Endothelial cell of umbilical vein (primary cell): Measurements from ENCODE around the gene ATXN10. TPM values are rescaled to one million over a fixed set of nuclear protein-coding genes. Genes with fewer than 3 reads are reported as not detected.

ENCODE experiments used
- BruUV-seq: library from RNA; stranded (reverse); fragments of 400-500 nt; replicated peaks from 2 replicates; lab custom pipeline; 2021; lab: Mats Ljungman, UMichigan
- CTCF ChIA-PET: fragments of 300-600, 350-600 bp; sonication (Branson Sonifier 250); formaldehyde crosslinking; loops from one replicate; lab custom pipeline; 2021; ENCODE audit warnings: antibody characterized with exemption, inconsistent platforms; lab: Charles Lee
- POLR2A ChIA-PET: fragments of 300-600, 350-600 bp; sonication (Branson Sonifier 250); formaldehyde crosslinking; loops from one replicate; lab custom pipeline; 2021; ENCODE audit warnings: antibody characterized with exemption, inconsistent platforms; lab: Charles Lee
- DNase-seq: peaks from one replicate; pipeline ENCODE4 v3.0.0-alpha.2; 2011; ENCODE audit warnings: low read depth, low spot score
- FAIRE-seq: peaks from 2 replicates; lab custom pipeline; 2011; peaks lifted over from hg19 to GRCh38; lab: Jason Lieb, UNC
- H2AFZ ChIP-seq: 2 replicates; pipeline ENCODE4 v1.6.0; 2012; ENCODE audit warnings: low read depth, low read length, control low read depth, inconsistent platforms
- H3K27ac ChIP-seq: 2 replicates; pipeline ENCODE4 v1.5.1; 2011; ENCODE audit warnings: low read depth, mild to moderate bottlenecking, control low read depth, low read length, moderate library complexity; ENCODE audit not compliant: insufficient read depth
- H3K27me3 ChIP-seq, 2 experiments: 2 replicates each; pipeline versions ENCODE4 v1.6.0 to v1.6.1; 2011; ENCODE audit warnings: low read length in 2 of 2, mixed read lengths in 1 of 2; ENCODE audit not compliant: control insufficient read depth in 2 of 2, insufficient read depth in 2 of 2
- H3K36me3 ChIP-seq, 2 experiments: 2 replicates in 1 of 2; 3 replicates in 1 of 2; pipeline ENCODE4 v1.5.1; 2011; ENCODE audit warnings: low read length in 2 of 2, mild to moderate bottlenecking in 1 of 2, moderate library complexity in 1 of 2; ENCODE audit not compliant: control insufficient read depth in 2 of 2, insufficient read depth in 2 of 2; ENCODE audit errors: extremely low read depth in 1 of 2
- H3K4me1 ChIP-seq: 3 replicates; pipeline ENCODE4 v1.5.1; 2011; ENCODE audit warnings: mild to moderate bottlenecking, low read length; ENCODE audit not compliant: control insufficient read depth, insufficient read depth; ENCODE audit errors: extremely low read depth
- H3K4me2 ChIP-seq: 2 replicates; pipeline ENCODE4 v1.6.1; 2011; ENCODE audit warnings: low read length, control low read depth, mixed read lengths; ENCODE audit not compliant: insufficient read depth
- H3K4me3 ChIP-seq, 3 experiments: fragments of 200-600 bp in 1 of 3; sonication (generic), shearing (Covaris generic) in 1 of 3; replicated peaks in 1 of 3; 2 replicates each; pipeline ENCODE4 v1.5.1; 2011 to 2016; ENCODE audit warnings: control low read depth in 3 of 3, low read length in 3 of 3, mild to moderate bottlenecking in 2 of 3, inconsistent platforms in 1 of 3, low read depth in 1 of 3, moderate library complexity in 1 of 3; ENCODE audit not compliant: insufficient read depth in 1 of 3
- H3K79me2 ChIP-seq: 2 replicates; pipeline ENCODE4 v1.6.0; 2012; ENCODE audit warnings: low read length, inconsistent platforms; ENCODE audit not compliant: control insufficient read depth, insufficient read depth
- H3K9ac ChIP-seq: replicated peaks from 2 replicates; pipeline ENCODE3; 2011; ENCODE audit warnings: low read length, control low read depth; ENCODE audit not compliant: insufficient read depth; ENCODE audit errors: extremely low read depth
- H3K9me1 ChIP-seq: replicated peaks from 3 replicates; pipeline ENCODE4 v1.6.0; 2011; ENCODE audit warnings: mild to moderate bottlenecking, low read length; ENCODE audit not compliant: control insufficient read depth, insufficient read depth; ENCODE audit errors: extremely low read depth
- H3K9me3 ChIP-seq: replicated peaks from 2 replicates; pipeline ENCODE4 v1.5.1; 2012; ENCODE audit warnings: low read length, inconsistent platforms; ENCODE audit not compliant: control insufficient read depth, insufficient read depth
- H4K20me1 ChIP-seq: replicated peaks from 2 replicates; pipeline ENCODE3; 2011; ENCODE audit warnings: mild to moderate bottlenecking, low read length; ENCODE audit not compliant: control insufficient read depth, insufficient read depth; ENCODE audit errors: extremely low read depth
- EZH2 ChIP-seq: IDR thresholded peaks from 2 replicates; pipeline ENCODE4 v1.6.1; 2012; ENCODE audit warnings: borderline replicate concordance, low read depth, mild to moderate bottlenecking, moderate library complexity, low read length, inconsistent platforms; ENCODE audit not compliant: severe bottlenecking
- FOS ChIP-seq: IDR thresholded peaks from 2 replicates; pipeline ENCODE4 v1.6.1; 2011; ENCODE audit warnings: mild to moderate bottlenecking, low read length, moderate library complexity, borderline replicate concordance; ENCODE audit not compliant: insufficient read depth
- GATA2 ChIP-seq: IDR thresholded peaks from 2 replicates; pipeline ENCODE4 v1.7.0; 2011; ENCODE audit warnings: low read depth, mild to moderate bottlenecking, moderate library complexity, mixed read lengths, low read length; ENCODE audit not compliant: insufficient read length, insufficient read depth
- dilution Hi-C: fragments of 300-500 bp; cut with MboI; formaldehyde crosslinking; loops from one replicate; pipeline ENCODE4 v1.15.0; 2019; ENCODE audit warnings: low sequenced_read_pairs; ENCODE audit not compliant: extremely low pct_ligation_motif_present
- intact Hi-C: fragments of 100-400 bp; cut with micrococcal nuclease; formaldehyde crosslinking; loops from one replicate; pipeline ENCODE4 v1.10.0; 2022
- polyA plus RNA-seq, 4 experiments: library from polyadenylated mRNA; depleted of rRNA in 3 of 4; stranded (reverse) in 3 of 4; unstranded in 1 of 4; fragments of >200 nt; gene quantifications; 2 replicates each; pipeline versions ENCODE4 v1.2.1 to v1.2.3, GENCODE V29; 2011 to 2012; ENCODE audit warnings: missing spikeins in 1 of 4
- total RNA-seq: library from RNA; stranded (reverse); gene quantifications from 2 replicates; pipeline ENCODE4 v1.2.3, GENCODE V29; 2021
- TF ChIP-seq, protein P1 (sequence below), 2 donors: IDR thresholded peaks; 1 replicate in 1 of 2; 2 replicates in 1 of 2; pipeline ENCODE4 v1.5.1; 2011; ENCODE audit warnings: low read length in 2 of 2, mild to moderate bottlenecking in 2 of 2, moderate library complexity in 2 of 2, control low read depth in 1 of 2, inconsistent platforms in 1 of 2, low read depth in 1 of 2; ENCODE audit not compliant: insufficient read depth in 1 of 2; ENCODE audit errors: extremely low read depth in 1 of 2

The ATXN10 gene
- total and polyA plus RNA-seq, 2 donors (not counting 3 experiments of a cell fraction or from before 2014, with no cell fraction given), result 73.2 to 91.9 TPM

GRCh38 chr22:45830531-45831245 lies 159.1 kb downstream of the ATXN10 start:
- Histone ChIP-seq H3K9me1 (no peaks in the 10 kb centered on the region), H2AFZ (no peak overlapping the region), H3K4me1 (peaks cover 11% of the 10 kb centered on the region), H3K27ac (peak overlapping the region; percentile 42), H3K4me3 (no peak overlapping the region), H3K9ac (no peak overlapping the region), H3K4me2 (no peak overlapping the region), H3K9me3 (no peaks in the 10 kb centered on the region), H3K79me2 (no peaks in the 10 kb centered on the region), H4K20me1 (no peaks in the 10 kb centered on the region), H3K36me3 (peaks cover 0 to under 1% of the 10 kb centered on the region in 2 experiments), H3K27me3 (no peaks in the 10 kb centered on the region)
- ChIA-PET CTCF (interaction anchor here (1.1 to 3.4 kb wide), 10 partner anchors 21 to 253 kb away, joined by 3 to 20 read pairs (median 5); no protein-coding TSS in a partner anchor), POLR2A (no interaction called here)
- dilution Hi-C loops, result no loop called here
- intact Hi-C loops, result loop anchor here (1.0 to 2.0 kb wide), 3 partner anchors 100 to 252 kb away; no protein-coding TSS in a partner anchor
- TF ChIP-seq EZH2, result no peak
- TF ChIP-seq FOS, result peak; percentile 21
- DNase-seq, result peak; percentile 45
- no TSS peak for BruUV-seq
- FAIRE-seq, result peak; percentile 76

GRCh38 chr22:45831394-45831793 lies 159.8 kb downstream of the ATXN10 start:
- no peaks in the 10 kb centered on the region for H4K20me1 ChIP-seq
- TF ChIP-seq, protein P1, sequence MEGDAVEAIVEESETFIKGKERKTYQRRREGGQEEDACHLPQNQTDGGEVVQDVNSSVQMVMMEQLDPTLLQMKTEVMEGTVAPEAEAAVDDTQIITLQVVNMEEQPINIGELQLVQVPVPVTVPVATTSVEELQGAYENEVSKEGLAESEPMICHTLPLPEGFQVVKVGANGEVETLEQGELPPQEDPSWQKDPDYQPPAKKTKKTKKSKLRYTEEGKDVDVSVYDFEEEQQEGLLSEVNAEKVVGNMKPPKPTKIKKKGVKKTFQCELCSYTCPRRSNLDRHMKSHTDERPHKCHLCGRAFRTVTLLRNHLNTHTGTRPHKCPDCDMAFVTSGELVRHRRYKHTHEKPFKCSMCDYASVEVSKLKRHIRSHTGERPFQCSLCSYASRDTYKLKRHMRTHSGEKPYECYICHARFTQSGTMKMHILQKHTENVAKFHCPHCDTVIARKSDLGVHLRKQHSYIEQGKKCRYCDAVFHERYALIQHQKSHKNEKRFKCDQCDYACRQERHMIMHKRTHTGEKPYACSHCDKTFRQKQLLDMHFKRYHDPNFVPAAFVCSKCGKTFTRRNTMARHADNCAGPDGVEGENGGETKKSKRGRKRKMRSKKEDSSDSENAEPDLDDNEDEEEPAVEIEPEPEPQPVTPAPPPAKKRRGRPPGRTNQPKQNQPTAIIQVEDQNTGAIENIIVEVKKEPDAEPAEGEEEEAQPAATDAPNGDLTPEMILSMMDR (IDR thresholded peaks at IDR 0.05; ENCODE audit: extremely low read depth in 1 of 2, insufficient read depth in 1 of 2, low read depth in 1 of 2, low read length in 2 of 2), result peak; percentile 30 to 31
- no peak for TF ChIP-seq GATA2
- BruUV-seq, result no TSS peak
- DNase-seq (peak; percentile 26), FAIRE-seq (peak; percentile 58)
- dilution Hi-C loops (no loop called here), intact Hi-C loops (loop anchor here (1.0 to 2.0 kb wide), 3 partner anchors 101 to 253 kb away; no protein-coding TSS in a partner anchor)
- H3K4me1 ChIP-seq, result peaks cover 11% of the 10 kb centered on the region
- no peak overlapping the region for H3K4me3 ChIP-seq
- no peak overlapping the region for H3K9ac ChIP-seq
- H3K9me1 ChIP-seq, result no peaks in the 10 kb centered on the region
- ChIA-PET CTCF (interaction anchor here (1.1 to 3.4 kb wide), 11 partner anchors 9 to 253 kb away, joined by 3 to 20 read pairs (median 5); no protein-coding TSS in a partner anchor), POLR2A (no interaction called here)
- H3K4me2 ChIP-seq, result no peak overlapping the region
- H3K9me3 ChIP-seq, result no peaks in the 10 kb centered on the region
- H3K79me2 ChIP-seq, result no peaks in the 10 kb centered on the region
- H3K36me3 ChIP-seq, result no peaks in the 10 kb centered on the region
- H2AFZ ChIP-seq, result no peak overlapping the region
- H3K27ac ChIP-seq, result no peak overlapping the region
- no peaks in the 10 kb centered on the region for H3K27me3 ChIP-seq
